Activated effector memory CD4-positive, alpha-beta T cell treated with anti-CD3 and anti-CD28 coated beads, Interleukin-2, amount 50 U/mL, for 16 hours (primary cell): Measurements from ENCODE around the gene TAF10.
A peak's percentile ranks its signal among the peaks of the same experiment; 100 is the strongest.

Source experiments
- DNase-seq: peaks from one replicate; pipeline ENCODE4 v3.0.0-alpha.2; 2020

Gene TAF10

GRCh38 chr11:6623391-6624363 lies 11.7 kb upstream of the TAF10 start:
- peak; percentile 53 for DNase-seq

DNA sequence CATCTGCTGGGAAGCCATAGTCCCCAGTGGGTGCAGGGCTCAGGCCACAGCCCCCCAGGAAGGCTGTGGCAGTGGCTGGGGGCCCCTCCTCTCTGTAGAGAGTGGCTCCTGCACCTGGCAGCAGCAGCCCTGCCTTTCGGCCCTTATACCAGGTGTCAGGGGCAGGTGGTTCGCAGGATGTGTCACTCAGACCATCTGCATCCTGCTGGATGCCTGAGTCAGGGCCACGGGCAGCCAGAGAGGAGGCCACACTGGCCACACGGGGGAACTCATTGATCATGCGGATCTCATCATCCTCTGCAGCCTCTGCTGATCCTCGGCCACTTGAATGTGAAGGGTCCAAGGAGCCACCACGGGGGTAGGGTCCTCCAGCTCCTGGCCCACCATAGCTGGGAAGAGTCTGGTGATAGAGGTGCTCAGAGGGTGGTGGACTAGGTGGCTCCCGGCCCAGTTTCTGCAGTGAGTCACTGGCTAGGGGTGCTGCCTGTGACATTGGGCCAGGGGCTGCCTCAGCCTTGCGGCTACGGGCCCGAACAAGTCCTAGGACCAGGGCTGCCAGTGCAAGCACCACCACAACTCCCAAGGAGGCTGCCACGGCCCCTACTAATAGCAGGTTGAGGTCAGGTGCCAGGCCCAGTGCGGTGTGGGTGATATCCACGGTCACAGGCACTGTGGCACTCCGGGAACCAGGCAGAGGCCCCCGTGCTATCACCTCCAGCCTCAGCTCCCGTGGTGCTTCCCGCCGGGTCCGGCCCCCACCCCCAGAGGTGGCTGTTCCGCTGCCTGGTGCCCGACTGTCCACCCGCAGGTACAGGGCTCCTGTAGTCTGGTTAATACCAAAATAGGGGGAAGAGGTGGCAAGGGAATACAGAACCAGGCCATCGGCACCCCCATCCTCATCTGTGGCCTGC lies 10.5 kb upstream of the TAF10 start:
- peak; percentile 59 for DNase-seq

- DNase-seq = peak; percentile 54
Measured at GRCh38 chr11:6621711-6622211, 9.7 kb upstream of the TAF10 start.

GRCh38 chr11:6620636-6621035 lies 8.6 kb upstream of the TAF10 start:
- no peak for DNase-seq

DNA sequence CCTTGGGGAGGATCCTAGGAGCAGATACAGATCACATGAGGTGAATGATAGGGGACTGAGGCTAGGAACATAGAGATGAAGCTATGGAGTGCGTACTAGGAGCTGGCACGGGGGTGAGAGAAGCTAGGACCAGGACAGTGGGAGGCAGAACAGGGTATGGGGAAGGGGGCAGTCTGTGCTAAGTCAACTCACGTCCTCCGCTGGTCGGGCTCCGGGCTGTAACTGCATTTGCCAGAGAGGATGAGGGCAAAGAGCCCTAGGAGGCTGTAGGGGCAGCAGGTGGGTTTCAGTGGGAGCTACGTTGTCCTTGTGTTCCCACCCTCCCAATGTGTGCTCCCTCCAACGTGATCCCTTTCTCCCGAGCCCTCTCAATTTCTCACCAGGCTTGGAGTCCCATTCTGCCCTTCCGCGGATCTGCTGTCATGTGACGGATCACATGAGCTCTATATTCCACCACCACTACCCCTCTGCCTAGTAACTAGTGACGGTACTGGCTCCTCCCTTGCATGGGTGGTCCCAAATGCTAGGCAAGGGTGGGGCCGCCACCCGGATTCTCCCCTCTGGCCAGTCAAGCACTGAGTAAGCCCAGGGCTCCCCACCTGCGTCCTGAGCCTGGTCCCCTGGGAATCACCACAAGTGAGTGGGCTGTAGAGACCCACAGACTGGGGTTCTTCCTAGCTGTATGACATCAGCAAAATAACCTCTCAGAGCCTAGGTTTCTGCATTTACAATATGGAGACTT lies 7.2 kb upstream of the TAF10 start, which contains the start of gene TPP1:
TPP1 (minus strand) TSS at position 419 of the 742 bp plus-strand sequence; CDS start at position 397, 22 bp downstream.
- peak; percentile 95 for DNase-seq

GRCh38 chr11:6618117-6619003 lies 6.3 kb upstream of the TAF10 start:
- DNase-seq = peak; percentile 90

GRCh38 chr11:6617315-6617781 lies 5.3 kb upstream of the TAF10 start:
- peak; percentile 57 for DNase-seq

DNA sequence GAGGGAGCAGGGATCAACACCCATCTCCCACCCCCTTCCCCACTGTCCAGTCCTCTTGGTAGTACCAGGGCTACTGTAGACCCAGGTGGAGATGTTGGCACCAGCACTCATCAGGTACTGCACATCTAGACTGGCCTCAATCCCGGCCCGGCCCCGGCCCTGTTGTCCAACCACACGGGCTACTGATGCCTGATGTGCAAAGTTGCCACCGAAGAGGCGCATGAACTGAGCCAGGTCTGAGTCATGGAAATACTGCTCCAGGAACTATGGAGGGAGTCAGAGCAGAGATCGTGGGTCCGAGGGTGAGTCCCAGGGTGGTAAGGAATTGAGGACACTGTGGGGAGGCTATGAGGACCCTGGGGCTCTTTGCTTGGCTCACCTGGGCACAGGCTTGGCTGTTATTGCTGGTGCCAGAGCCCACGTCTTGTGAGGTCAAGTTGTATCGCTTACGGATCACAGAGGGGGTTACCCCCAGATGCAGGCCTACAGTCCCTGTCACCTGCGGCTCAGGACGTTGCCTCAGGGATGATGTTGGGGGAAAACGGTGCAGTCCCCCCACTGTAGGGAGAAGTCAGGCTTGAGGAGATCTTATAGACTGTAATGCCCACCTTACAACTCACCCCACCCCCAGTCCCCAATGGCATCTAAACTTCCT lies 4.7 kb upstream of the TAF10 start:
- peak; percentile 54 for DNase-seq

DNA sequence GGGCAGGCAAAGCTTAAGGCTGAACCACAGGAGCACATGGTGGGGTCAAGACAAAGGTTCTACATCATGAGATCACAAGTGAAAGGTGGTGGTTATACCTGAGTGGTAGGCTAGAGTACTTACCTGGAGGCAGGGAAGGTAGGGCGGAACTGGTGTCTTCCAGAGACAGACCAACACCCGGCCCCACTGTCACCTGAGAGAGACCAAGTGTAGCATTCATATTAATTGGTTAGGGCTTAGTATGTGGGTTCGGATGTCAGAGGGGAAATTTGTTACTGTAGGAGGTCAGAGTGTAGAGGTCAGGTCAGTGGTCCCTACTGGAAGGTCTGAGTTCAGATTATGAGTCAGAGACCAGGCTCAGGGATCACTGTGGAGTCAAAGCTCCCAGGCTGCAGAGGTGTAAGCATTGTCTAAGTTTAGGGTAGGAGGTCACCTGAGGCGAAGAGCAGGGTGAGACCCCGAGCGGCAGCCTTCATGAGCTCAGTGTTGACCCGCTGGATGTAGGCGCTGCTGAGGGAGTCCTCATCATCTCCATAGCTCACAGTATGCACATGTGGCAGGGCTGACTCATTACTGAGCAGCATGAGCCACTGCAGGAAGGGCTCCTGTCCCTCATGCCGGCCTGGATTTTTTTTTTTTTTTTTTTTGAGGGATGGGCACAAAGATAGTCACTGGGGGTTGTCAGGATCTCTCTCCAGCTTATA lies 4.0 kb upstream of the TAF10 start:
- DNase-seq = peak; percentile 33

DNA sequence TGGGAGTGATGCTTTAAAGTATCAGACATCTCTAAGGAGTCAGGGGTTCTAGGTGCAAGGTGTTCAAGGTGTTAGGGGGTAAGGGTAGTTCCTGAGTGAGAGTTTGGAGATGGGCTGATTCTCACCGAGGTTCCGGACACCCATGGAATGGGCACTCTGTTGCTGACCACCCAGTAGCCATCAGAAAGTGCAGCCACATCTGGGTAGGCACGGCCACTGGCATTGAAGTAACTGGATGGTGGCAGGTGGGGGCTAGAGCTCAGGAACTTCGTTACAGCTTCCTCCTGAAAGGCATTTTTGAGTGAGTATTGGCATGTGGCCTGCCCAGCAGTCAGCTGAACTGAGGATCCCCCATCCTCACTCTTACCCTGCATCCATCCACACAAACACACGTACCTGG lies 3.0 kb upstream of the TAF10 start:
- DNase-seq = peak; percentile 41

DNA sequence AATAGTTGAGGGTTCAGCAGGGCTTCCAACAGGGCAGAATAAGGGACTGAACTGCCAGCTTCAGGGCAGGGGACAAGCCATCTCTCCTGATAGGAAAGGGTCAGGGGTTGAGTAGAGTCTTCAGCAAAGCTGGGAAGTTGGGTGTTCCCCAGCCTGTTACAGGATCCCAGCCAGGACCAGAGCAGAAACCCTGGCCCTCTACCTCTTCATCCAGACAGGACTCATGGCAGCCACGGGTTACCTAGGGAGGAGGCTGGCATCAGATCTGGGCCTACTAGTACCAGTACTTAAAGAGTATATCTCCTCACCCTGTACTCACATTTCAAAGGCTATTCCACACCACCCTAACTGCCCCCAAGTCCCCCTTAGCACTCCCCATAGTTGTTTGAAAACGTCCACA lies 2.4 kb upstream of the TAF10 start:
- peak; percentile 49 for DNase-seq

GRCh38 chr11:6613496-6613895 lies 1.5 kb upstream of the TAF10 start:
- DNase-seq = no peak

GRCh38 chr11:6611963-6612212 lies 128 bp downstream of the TAF10 start:
- DNase-seq = no peak

- DNase-seq = peak; percentile 64
Measured at GRCh38 chr11:6611092-6611962, 689 bp downstream of the TAF10 start.

GRCh38 chr11:6610591-6610990 lies 1.4 kb downstream of the TAF10 start:
- DNase-seq = peak; percentile 63

GRCh38 chr11:6609502-6610015 lies 2.5 kb downstream of the TAF10 start:
- DNase-seq = peak; percentile 56

- DNase-seq = peak; percentile 54
Measured at GRCh38 chr11:6608726-6609501, 3.1 kb downstream of the TAF10 start.

- peak; percentile 49 for DNase-seq
Measured at GRCh38 chr11:6608011-6608410, 4.0 kb downstream of the TAF10 start.
